Stomach (tissue), 4 donors: Measurements from ENCODE around the gene ANGPTL2.

Source experiments
- CTCF ChIP-seq, 7 experiments: fragments of 450-650 bp in 4 of 7; fragments of 200-600 bp in 3 of 7; sonication (generic) in 3 of 7; IDR thresholded peaks; one replicate each; pipeline ENCODE4 v1.5.1; 2016 to 2019; ENCODE audit warnings: antibody characterized with exemption in 7 of 7, control low read depth in 2 of 7, mild to moderate bottlenecking in 1 of 7
- POLR2AphosphoS5 ChIP-seq, 3 donors: sonication (generic); formaldehyde crosslinking; IDR thresholded peaks; one replicate each; pipeline ENCODE4 v1.6.1; 2016; ENCODE audit warnings: antibody characterized with exemption in 3 of 3

GRCh38 chr9:127061411-127061810, 61.0 kb downstream of the ANGPTL2 start:
- TF ChIP-seq POLR2AphosphoS5 (IDR thresholded peaks at IDR 0.05): no peak
- TF ChIP-seq CTCF (IDR thresholded peaks at IDR 0.05): no peak
